SH-SY5Y (cell line): ENCODE measurements around the gene BRAT1.

Experiments
- GATA2 ChIP-seq: IDR thresholded peaks from 2 replicates; pipeline ENCODE4 v1.6.1; 2011; ENCODE audit warnings: mild to moderate bottlenecking, low read depth, low read length
- GATA3 ChIP-seq: IDR thresholded peaks from 2 replicates; pipeline ENCODE4 v1.6.1; 2011; ENCODE audit warnings: low read depth, mild to moderate bottlenecking, low read length, moderate library complexity

- TF ChIP-seq GATA3 = no peak
- TF ChIP-seq GATA2 = no peak
Measured at GRCh38 chr7:2601065-2601464, 45.7 kb upstream of the BRAT1 start.
